B cell (primary cell): ENCODE measurements around the gene RSPH1.

Source experiments
- CTCF ChIP-seq: fragments of 200-600 bp; IDR thresholded peaks from one replicate; pipeline ENCODE4 v1.8.0; 2022; ENCODE audit warnings: antibody characterized with exemption, mild to moderate bottlenecking
- EZH2 ChIP-seq: IDR thresholded peaks from 2 replicates; pipeline ENCODE4 v1.6.1; 2012; ENCODE audit warnings: borderline replicate concordance, low read depth, mild to moderate bottlenecking, moderate library complexity, low read length; ENCODE audit not compliant: insufficient read depth, poor library complexity, severe bottlenecking

GRCh38 chr21:42425591-42425990 is 70.4 kb downstream of the RSPH1 start:
- no peak for TF ChIP-seq CTCF
- TF ChIP-seq EZH2: no peak
